ENCODE results near the gene GGA1.

GGA1 gene

GRCh38 chr22:37626556-37627075, 18.0 kb downstream of the GGA1 start:
- DNase-seq (ENCODE audit: low read depth): no peak
- Histone ChIP-seq H3K36me3 (ENCODE audit: control insufficient read depth, insufficient read depth, low read length, severe bottlenecking) (peaks cover 27% of the 10 kb centered on the region), H3K9ac (ENCODE audit: low read length) (peak overlapping the region; percentile 77), H3K27me3 (replicated peaks; ENCODE audit: control insufficient read depth, insufficient read depth, low read length) (no peaks in the 10 kb centered on the region), H3K4me1 (ENCODE audit: control insufficient read depth, insufficient read depth, low read length) (peaks cover 32% of the 10 kb centered on the region), H3K9me3 (ENCODE audit: control insufficient read depth, low read length) (no peaks in the 10 kb centered on the region), H3K4me3 (ENCODE audit: low read length) (peak overlapping the region; percentile 6)

DNA sequence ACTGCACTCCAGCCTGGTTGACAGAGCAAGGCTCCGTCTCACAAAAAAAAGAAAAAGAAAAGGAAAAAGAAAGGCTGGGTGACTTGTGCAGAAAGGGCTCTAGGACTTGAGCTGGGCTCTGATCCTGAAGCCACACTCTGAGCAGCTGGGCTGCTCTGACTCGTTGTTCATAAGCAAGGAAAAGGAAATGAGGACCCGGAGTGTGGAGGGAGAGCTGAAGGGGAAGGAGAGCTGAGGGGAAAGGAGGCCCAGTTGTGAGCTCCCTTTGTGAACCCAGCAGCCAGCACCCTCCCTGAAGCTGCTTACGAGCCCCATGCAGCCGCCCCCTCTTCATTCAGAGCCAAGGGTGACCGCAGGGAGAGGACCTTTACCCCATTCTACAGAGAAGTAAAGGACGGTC, 18.5 kb downstream of the GGA1 start:
- H3K4me1 ChIP-seq (ENCODE audit: control insufficient read depth, insufficient read depth, low read length): peaks cover 32% of the 10 kb centered on the region
- H3K36me3 ChIP-seq (ENCODE audit: control insufficient read depth, insufficient read depth, low read length, severe bottlenecking): peaks cover 28% of the 10 kb centered on the region
- no peak overlapping the region for H3K4me3 ChIP-seq (ENCODE audit: low read length)

GRCh38 chr22:37627545-37627944, 18.9 kb downstream of the GGA1 start:
- peaks cover 28% of the 10 kb centered on the region for H3K36me3 ChIP-seq (ENCODE audit: control insufficient read depth, insufficient read depth, low read length, severe bottlenecking)
- H3K27me3 ChIP-seq (replicated peaks; ENCODE audit: control insufficient read depth, insufficient read depth, low read length): no peaks in the 10 kb centered on the region
- peaks cover 33% of the 10 kb centered on the region for H3K4me1 ChIP-seq (ENCODE audit: control insufficient read depth, insufficient read depth, low read length)
- peak overlapping the region; percentile 73 for H3K9ac ChIP-seq (ENCODE audit: low read length)
- no peak overlapping the region for H3K4me3 ChIP-seq (ENCODE audit: low read length)
- H3K9me3 ChIP-seq (ENCODE audit: control insufficient read depth, low read length): no peaks in the 10 kb centered on the region
- no peak for DNase-seq (ENCODE audit: low read depth)

More for the DNA sequence above, 18.5 kb downstream of the GGA1 start:
- no peak for DNase-seq (ENCODE audit: low read depth)
- no peaks in the 10 kb centered on the region for H3K9me3 ChIP-seq (ENCODE audit: control insufficient read depth, low read length)
- H3K9ac ChIP-seq (ENCODE audit: low read length): peak overlapping the region; percentile 73
- H3K27me3 ChIP-seq (replicated peaks; ENCODE audit: control insufficient read depth, insufficient read depth, low read length): no peaks in the 10 kb centered on the region

- Histone ChIP-seq H3K27me3 (replicated peaks; ENCODE audit: control insufficient read depth, insufficient read depth, low read length) (no peaks in the 10 kb centered on the region), H3K9me3 (ENCODE audit: control insufficient read depth, low read length) (no peaks in the 10 kb centered on the region), H3K36me3 (ENCODE audit: control insufficient read depth, insufficient read depth, low read length, severe bottlenecking) (peaks cover 28% of the 10 kb centered on the region), H3K4me1 (ENCODE audit: control insufficient read depth, insufficient read depth, low read length) (peaks cover 44% of the 10 kb centered on the region), H3K9ac (ENCODE audit: low read length) (no peak overlapping the region), H3K4me3 (ENCODE audit: low read length) (no peak overlapping the region)
- DNase-seq (ENCODE audit: low read depth): no peak
Measured at GRCh38 chr22:37628830-37629229, 20.2 kb downstream of the GGA1 start.

DNA sequence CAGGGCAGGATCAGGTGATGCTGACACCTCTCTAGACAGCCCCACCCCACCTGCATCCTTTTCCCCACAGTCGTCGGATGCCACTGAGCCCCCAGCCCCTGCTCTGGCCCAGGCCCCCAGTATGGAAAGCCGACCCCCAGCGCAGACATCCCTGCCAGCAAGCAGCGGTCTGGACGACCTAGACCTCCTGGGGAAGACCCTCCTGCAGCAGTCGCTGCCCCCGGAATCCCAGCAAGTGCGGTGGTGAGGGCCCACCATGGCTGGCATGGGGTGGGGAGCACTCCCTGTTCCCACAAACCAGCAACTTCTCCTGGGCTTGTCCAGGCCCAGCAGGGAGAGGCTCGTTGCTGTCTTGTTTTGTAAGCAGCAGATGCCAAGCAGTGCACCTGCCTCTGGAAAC, 21.3 kb downstream of the GGA1 start:
- Histone ChIP-seq H3K9me3 (ENCODE audit: control insufficient read depth, low read length) (no peaks in the 10 kb centered on the region), H3K4me1 (ENCODE audit: control insufficient read depth, insufficient read depth, low read length) (peaks cover 52% of the 10 kb centered on the region), H3K36me3 (ENCODE audit: control insufficient read depth, insufficient read depth, low read length, severe bottlenecking) (peaks cover 24% of the 10 kb centered on the region), H3K4me3 (ENCODE audit: low read length) (no peak overlapping the region), H3K9ac (ENCODE audit: low read length) (no peak overlapping the region), H3K27me3 (replicated peaks; ENCODE audit: control insufficient read depth, insufficient read depth, low read length) (no peaks in the 10 kb centered on the region)
- DNase-seq (ENCODE audit: low read depth): no peak

GRCh38 chr22:37630839-37631435, 22.3 kb downstream of the GGA1 start:
- H3K27me3 ChIP-seq (replicated peaks; ENCODE audit: control insufficient read depth, insufficient read depth, low read length): no peaks in the 10 kb centered on the region
- H3K36me3 ChIP-seq (ENCODE audit: control insufficient read depth, insufficient read depth, low read length, severe bottlenecking): peaks cover 24% of the 10 kb centered on the region
- H3K4me1 ChIP-seq (ENCODE audit: control insufficient read depth, insufficient read depth, low read length): peaks cover 50% of the 10 kb centered on the region
- no peak for DNase-seq (ENCODE audit: low read depth)
- H3K9ac ChIP-seq (ENCODE audit: low read length): no peak overlapping the region
- no peaks in the 10 kb centered on the region for H3K9me3 ChIP-seq (ENCODE audit: control insufficient read depth, low read length)
- no peak overlapping the region for H3K4me3 ChIP-seq (ENCODE audit: low read length)

GRCh38 chr22:37631448-37632173, 23.0 kb downstream of the GGA1 start:
- no peak for DNase-seq (ENCODE audit: low read depth)
- Histone ChIP-seq H3K4me1 (ENCODE audit: control insufficient read depth, insufficient read depth, low read length) (peaks cover 50% of the 10 kb centered on the region), H3K27me3 (replicated peaks; ENCODE audit: control insufficient read depth, insufficient read depth, low read length) (no peaks in the 10 kb centered on the region), H3K9me3 (ENCODE audit: control insufficient read depth, low read length) (no peaks in the 10 kb centered on the region), H3K9ac (ENCODE audit: low read length) (no peak overlapping the region), H3K4me3 (ENCODE audit: low read length) (no peak overlapping the region), H3K36me3 (ENCODE audit: control insufficient read depth, insufficient read depth, low read length, severe bottlenecking) (peaks cover 24% of the 10 kb centered on the region)

DNA sequence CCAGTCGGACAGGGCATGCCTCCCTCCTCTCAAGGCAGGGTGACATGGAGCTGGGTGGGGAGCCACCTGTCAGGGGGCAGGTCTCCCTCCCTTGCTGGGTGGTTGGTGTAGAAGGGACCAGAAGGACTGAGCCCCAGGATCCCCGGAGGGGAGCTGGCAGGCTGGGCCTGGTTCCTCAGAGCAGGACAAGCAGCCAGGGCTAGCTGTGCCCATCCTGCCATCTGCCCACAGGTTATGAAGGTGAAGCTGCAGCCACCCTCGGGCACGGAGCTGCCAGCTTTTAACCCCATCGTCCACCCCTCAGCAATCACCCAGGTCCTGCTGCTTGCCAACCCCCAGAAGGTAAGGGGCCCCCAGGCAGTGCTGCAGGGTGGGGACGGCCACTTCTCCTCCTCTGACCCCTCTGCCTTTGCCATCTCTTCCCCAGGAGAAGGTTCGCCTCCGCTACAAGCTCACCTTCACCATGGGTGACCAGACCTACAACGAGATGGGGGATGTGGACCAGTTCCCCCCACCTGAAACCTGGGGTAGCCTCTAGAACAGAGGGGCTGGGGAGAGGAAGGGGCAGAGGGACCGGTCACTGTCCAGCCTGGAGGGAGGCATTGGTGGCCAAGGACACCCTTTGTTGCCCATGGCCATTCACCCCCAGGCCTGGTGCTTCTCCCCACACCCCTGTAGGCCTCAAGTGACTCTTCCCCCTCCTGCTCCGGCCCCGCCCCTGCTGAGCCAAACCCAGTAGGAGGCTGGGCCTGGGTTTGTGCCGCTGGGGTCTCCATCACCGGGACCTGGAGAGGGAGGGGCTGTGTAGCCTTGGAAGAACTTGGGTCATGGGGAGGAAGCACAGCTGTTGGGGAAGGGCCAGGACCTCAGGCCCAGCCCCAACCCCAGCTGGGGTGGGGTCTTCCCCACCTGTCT, 23.8 kb downstream of the GGA1 start:
- H3K36me3 ChIP-seq (ENCODE audit: control insufficient read depth, insufficient read depth, low read length, severe bottlenecking): peaks cover 24% of the 10 kb centered on the region
- no peaks in the 10 kb centered on the region for H3K27me3 ChIP-seq (replicated peaks; ENCODE audit: control insufficient read depth, insufficient read depth, low read length)
- H3K4me3 ChIP-seq (ENCODE audit: low read length): no peak overlapping the region
- peaks cover 47% of the 10 kb centered on the region for H3K4me1 ChIP-seq (ENCODE audit: control insufficient read depth, insufficient read depth, low read length)
- H3K9ac ChIP-seq (ENCODE audit: low read length): peak overlapping the region; percentile 84
- H3K9me3 ChIP-seq (ENCODE audit: control insufficient read depth, low read length): no peaks in the 10 kb centered on the region
- no peak for DNase-seq (ENCODE audit: low read depth)

- peaks cover 24% of the 10 kb centered on the region for H3K36me3 ChIP-seq (ENCODE audit: control insufficient read depth, insufficient read depth, low read length, severe bottlenecking)
- no peak for DNase-seq (ENCODE audit: low read depth)
- H3K4me3 ChIP-seq (ENCODE audit: low read length): no peak overlapping the region
- H3K9ac ChIP-seq (ENCODE audit: low read length): peak overlapping the region; percentile 84
- H3K9me3 ChIP-seq (ENCODE audit: control insufficient read depth, low read length): no peaks in the 10 kb centered on the region
- peaks cover 44% of the 10 kb centered on the region for H3K4me1 ChIP-seq (ENCODE audit: control insufficient read depth, insufficient read depth, low read length)
- no peaks in the 10 kb centered on the region for H3K27me3 ChIP-seq (replicated peaks; ENCODE audit: control insufficient read depth, insufficient read depth, low read length)
Measured at GRCh38 chr22:37633089-37633624, 24.5 kb downstream of the GGA1 start.

- Histone ChIP-seq H3K9ac (ENCODE audit: low read length) (peak overlapping the region; percentile 84), H3K4me3 (ENCODE audit: low read length) (peak overlapping the region; percentile 71), H3K9me3 (ENCODE audit: control insufficient read depth, low read length) (no peaks in the 10 kb centered on the region), H3K4me1 (ENCODE audit: control insufficient read depth, insufficient read depth, low read length) (peaks cover 50% of the 10 kb centered on the region), H3K27me3 (replicated peaks; ENCODE audit: control insufficient read depth, insufficient read depth, low read length) (no peaks in the 10 kb centered on the region), H3K36me3 (ENCODE audit: control insufficient read depth, insufficient read depth, low read length, severe bottlenecking) (peaks cover 22% of the 10 kb centered on the region)
- peak; percentile 83 for DNase-seq (ENCODE audit: low read depth)
Measured at GRCh38 chr22:37633625-37634416, 25.2 kb downstream of the GGA1 start.
